AG09309 (cell line): ENCODE data around the gene RNASE12.

ENCODE experiments used
- DNase-seq: peaks from one replicate; pipeline ENCODE4 v3.0.0-alpha.2; 2010; ENCODE audit warnings: low read depth
- H3K4me3 ChIP-seq: 2 replicates; pipeline ENCODE4 v1.5.1; 2011; ENCODE audit warnings: mild to moderate bottlenecking, low read depth, low read length, moderate library complexity; ENCODE audit not compliant: control insufficient read depth
- CTCF ChIP-seq: IDR thresholded peaks from 2 replicates; pipeline ENCODE4 v1.5.1; 2011; ENCODE audit warnings: mild to moderate bottlenecking, low read depth, low read length, inconsistent platforms; ENCODE audit not compliant: insufficient read depth, control insufficient read depth; ENCODE audit errors: missing control alignments

The RNASE12 gene

GRCh38 chr14:20628063-20628854, 37.1 kb upstream of the RNASE12 start:
- no peak for TF ChIP-seq CTCF
- DNase-seq: no peak
- H3K4me3 ChIP-seq: no peak overlapping the region

GRCh38 chr14:20627346-20628027, 36.3 kb upstream of the RNASE12 start:
- no peak overlapping the region for H3K4me3 ChIP-seq
- no peak for TF ChIP-seq CTCF
- no peak for DNase-seq

GRCh38 chr14:20626274-20626673, 35.1 kb upstream of the RNASE12 start:
- no peak overlapping the region for H3K4me3 ChIP-seq
- DNase-seq: no peak
- no peak for TF ChIP-seq CTCF

- DNase-seq: no peak
- H3K4me3 ChIP-seq: peak overlapping the region; percentile 39
These were observed 33.4 kb upstream of the RNASE12 start for GRCh38 chr14:20624495-20625070.

GRCh38 chr14:20623798-20624197, 32.6 kb upstream of the RNASE12 start:
- no peak for DNase-seq
- H3K4me3 ChIP-seq: no peak overlapping the region
- no peak for TF ChIP-seq CTCF

More at GRCh38 chr14:20624495-20625070, 33.4 kb upstream of the RNASE12 start:
- no peak for TF ChIP-seq CTCF

DNA sequence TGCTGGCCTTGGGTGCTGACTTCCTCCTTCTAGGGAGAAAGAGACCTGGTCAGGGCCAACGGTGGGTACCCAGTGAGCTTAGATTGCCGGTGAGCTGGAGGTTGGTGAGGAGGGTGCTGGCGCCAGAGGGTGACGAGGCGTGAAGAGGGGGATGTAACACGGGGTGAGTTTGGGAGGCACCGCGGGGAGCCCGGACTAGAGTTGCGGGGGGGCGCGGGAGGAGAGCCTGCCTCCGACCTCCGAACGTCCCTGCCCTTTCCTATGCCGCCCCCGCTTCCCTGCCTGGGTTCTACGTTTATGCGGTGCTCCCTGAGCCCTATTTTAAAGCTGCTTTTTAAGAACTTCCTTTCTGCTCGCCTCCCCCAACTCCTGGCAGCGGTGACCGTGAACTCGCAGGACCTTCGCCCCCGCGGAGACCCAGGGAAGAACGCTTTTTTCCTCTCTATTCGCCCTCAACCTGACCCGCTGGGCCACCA, 31.7 kb upstream of the RNASE12 start:
- no peak for TF ChIP-seq CTCF
- no peak for DNase-seq
- no peak overlapping the region for H3K4me3 ChIP-seq
